T-helper 22 cell (primary cell): Measurements from ENCODE around the gene STK10.

Source experiments
- DNase-seq: peaks from one replicate; pipeline ENCODE4 v3.0.0-alpha.2; 2020; ENCODE audit warnings: low read depth

Gene STK10

GRCh38 chr5:172142709-172143215, 45.3 kb downstream of the STK10 start:
- DNase-seq = no peak

- no peak for DNase-seq
Measured at GRCh38 chr5:172141949-172142319, 46.1 kb downstream of the STK10 start.

- no peak for DNase-seq
Measured at GRCh38 chr5:172140866-172141265, 47.2 kb downstream of the STK10 start.

- no peak for DNase-seq
Measured at GRCh38 chr5:172140120-172140519, 47.9 kb downstream of the STK10 start.

GRCh38 chr5:172137046-172137445, 51.0 kb downstream of the STK10 start:
- DNase-seq = no peak

- DNase-seq = no peak
Measured at GRCh38 chr5:172133359-172134029, 54.5 kb downstream of the STK10 start.

- DNase-seq = no peak
Measured at GRCh38 chr5:172131690-172132089, 56.3 kb downstream of the STK10 start.

- DNase-seq = no peak
Measured at GRCh38 chr5:172129256-172129910, 58.6 kb downstream of the STK10 start.

GRCh38 chr5:172127581-172127980, 60.4 kb downstream of the STK10 start:
- no peak for DNase-seq

GRCh38 chr5:172123269-172123692, 64.7 kb downstream of the STK10 start:
- no peak for DNase-seq

GRCh38 chr5:172119921-172120688, 67.9 kb downstream of the STK10 start:
- no peak for DNase-seq

GRCh38 chr5:172118891-172119290, 69.1 kb downstream of the STK10 start:
- no peak for DNase-seq

- DNase-seq = no peak
Measured at GRCh38 chr5:172117977-172118701, 69.9 kb downstream of the STK10 start.

- DNase-seq = no peak
Measured at GRCh38 chr5:172115541-172115982, 72.5 kb downstream of the STK10 start.

GRCh38 chr5:172114875-172115422, 73.1 kb downstream of the STK10 start:
- peak; percentile 59 for DNase-seq

GRCh38 chr5:172113036-172113435, 75.0 kb downstream of the STK10 start:
- DNase-seq = peak; percentile 74

GRCh38 chr5:172111852-172112225, 76.2 kb downstream of the STK10 start:
- DNase-seq = no peak

- peak; percentile 69 for DNase-seq
Measured at GRCh38 chr5:172110921-172111851, 76.8 kb downstream of the STK10 start.

- no peak for DNase-seq
Measured at GRCh38 chr5:172110260-172110815, 77.7 kb downstream of the STK10 start.

GRCh38 chr5:172109749-172110148, 78.3 kb downstream of the STK10 start:
- no peak for DNase-seq
